HTR-8/SVneo (cell line): ENCODE data around the gene HGF.
A peak's percentile ranks its signal among the peaks of the same experiment; 100 is the strongest.

Experiments
- DNase-seq: peaks from one replicate; pipeline ENCODE4 v3.0.0; 2011; ENCODE audit warnings: low spot score, mixed read lengths; ENCODE audit not compliant: insufficient read length
- FAIRE-seq: peaks from 2 replicates; lab custom pipeline; 2011; peaks lifted over from hg19 to GRCh38; lab: Jason Lieb, UNC

The HGF gene

DNA sequence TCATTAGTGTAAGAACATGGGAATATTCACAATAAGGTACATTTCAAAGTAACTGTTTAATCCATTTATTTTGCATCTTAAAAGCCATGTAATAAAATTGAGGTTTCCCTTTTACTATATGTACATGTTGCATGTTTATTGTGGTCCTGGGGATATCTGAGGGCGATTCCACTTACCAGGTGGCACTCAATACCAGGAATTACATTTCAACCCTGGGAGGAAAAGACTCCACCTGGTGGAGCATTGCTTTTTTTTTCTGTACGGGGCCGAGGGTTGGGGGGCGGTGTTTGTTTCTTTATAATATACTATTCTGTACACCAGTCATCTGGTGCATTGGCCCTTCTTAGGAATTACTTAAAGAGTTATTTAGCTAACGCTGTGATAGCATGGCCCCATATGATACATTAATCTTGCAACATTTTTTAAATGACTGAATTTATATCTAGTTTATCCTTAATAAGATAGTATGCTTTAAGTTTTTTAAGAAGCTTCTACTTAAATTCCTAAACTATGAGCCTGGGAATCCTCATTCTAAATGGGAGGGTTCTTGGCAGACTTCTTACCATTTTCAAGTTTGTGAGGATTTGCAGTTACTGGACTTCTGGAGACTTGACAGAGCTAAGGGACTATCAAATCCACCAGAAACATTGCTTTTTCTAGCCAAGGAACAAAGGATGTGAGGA, 7.2 kb upstream of the HGF start:
- no peak for FAIRE-seq
- DNase-seq, result no peak

DNA sequence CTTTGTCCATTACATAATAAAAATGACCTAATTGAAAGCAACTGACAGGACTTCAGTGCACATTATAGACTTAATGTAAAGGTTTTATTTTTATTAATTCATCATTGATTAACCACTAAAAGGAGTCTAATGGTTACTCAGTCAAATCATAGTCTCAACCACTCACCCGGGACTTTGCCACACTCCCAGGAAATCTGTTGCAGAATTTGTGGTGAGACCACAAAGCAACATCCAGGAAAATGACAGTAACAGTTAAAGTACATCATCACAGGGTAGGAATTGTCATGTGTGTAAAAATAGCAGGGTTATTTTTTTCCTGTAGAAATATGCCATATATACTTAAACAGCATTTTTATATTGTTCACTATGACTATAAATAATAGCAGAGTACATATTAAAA, 6.3 kb upstream of the HGF start:
- DNase-seq, result no peak

DNA sequence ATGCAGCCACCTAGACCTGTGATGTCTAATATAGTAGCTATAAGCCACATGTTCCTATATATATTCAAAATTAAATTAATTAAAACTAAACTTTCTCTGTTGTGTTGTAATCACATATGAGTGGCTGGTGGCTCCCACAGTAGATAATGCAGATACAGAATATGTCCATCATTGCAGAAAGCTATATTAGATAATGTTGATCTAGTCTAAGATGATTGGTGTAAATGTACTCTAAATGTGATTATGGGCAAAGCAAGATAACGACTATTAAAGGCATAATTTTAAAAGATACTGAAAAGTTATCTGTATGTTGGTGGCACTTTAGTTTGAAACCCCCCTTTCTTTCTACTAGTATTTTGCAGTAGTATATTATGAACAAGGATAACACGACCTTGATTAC, 5.7 kb upstream of the HGF start:
- FAIRE-seq (no peak), DNase-seq (no peak)

More for the DNA sequence above, 6.3 kb upstream of the HGF start:
- FAIRE-seq, result no peak

DNA sequence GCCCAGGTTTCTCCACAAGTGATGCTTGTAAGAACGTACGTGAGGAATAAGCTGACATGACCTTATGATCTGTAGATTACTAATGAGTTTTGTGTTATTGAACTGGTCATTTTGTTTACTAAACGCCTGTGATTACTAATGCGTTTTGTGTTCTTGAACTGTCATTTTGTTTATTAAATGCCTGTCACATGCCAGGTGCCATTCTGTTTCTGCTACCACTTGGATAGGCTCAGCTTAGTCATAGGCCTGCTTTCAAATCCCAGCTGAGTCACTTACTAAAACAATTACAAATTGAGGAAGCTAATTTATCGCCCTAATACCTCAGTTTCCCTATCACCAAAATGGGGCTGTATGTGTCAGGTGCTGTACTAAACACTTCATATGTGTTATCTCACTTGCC, 4.7 kb upstream of the HGF start:
- DNase-seq (no peak), FAIRE-seq (no peak)

DNA sequence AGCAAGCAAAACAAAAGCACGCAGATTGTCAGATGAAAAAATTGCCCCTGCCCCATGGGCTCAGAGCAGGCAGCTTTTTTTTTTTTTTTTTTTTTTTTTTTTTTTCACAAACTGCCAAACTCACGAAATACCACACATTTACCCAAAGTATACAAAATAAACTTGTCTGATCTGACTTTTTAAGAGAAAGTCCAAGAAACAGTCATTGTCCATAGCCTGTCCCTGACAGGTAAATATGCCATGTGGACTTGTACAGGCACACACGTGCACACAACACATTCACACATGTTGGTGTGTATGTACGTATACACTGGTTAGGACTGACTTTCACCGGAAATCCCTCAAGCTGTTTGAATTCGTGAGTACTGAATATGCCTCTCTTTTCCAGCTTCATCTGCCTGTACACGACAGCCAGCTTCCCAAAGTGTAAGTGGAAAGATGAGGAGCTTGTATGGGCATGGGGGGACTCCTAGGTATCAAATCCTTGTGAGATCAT, 929 bp upstream of the HGF start:
- DNase-seq, result no peak
- no peak for FAIRE-seq

DNA sequence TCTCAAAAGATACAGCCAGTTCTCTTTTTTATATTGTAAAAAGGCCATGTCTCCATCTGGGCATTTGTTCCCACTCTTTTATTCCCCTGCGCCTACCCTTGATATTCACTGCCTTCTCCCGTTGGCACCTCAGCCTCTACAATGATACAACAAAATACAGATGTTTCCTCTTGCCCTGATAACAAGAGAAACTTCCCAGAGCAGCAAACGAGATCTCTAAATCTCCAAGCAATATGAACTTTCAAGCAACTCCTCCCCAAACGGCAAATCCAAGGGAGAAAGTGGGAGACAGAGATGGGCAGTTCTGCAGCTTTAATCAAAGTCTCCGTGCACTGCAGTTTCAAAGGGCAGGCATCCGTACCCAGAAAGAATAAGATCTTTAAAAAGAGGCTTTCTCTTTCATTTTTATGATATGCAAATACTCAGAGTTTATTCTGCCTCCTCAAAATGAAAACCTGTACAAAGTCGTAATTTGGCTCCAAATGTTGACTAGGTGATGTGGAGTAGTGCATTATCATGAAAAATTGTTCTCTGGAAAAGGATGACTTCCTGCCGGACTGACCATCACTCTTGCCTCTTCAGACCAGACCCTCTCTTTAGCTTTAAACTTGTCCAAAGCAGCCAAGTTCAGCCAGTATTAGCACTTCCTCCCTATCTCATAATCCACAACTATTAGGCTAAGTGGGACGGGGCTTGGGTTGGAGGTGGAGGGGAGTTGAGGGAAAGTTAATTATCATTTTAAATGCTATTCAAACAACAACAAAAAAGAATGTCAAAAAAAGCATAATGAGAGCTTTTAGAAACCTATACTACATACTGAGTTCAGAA, 682 bp downstream of the HGF start:
- no peak for FAIRE-seq

DNA sequence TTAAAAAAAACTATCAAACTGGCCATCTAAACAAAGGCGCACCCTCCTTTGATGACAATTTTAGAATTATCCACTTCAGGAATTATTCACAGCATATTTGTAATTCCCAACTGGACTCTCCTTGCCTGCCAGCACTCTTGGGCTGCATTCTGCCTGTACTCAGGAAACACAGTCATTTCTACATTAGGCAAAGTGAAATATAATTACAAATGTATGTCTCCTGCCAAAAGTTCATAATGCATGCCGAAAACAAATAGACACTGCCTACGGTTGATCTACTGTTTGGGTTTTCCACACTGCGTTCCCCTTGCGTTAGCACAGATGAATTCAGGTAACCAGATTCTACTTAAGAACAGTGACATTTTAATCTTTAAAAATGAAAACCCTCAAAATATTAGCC, 1.9 kb downstream of the HGF start:
- DNase-seq (no peak), FAIRE-seq (no peak)

More for the DNA sequence above, 682 bp downstream of the HGF start:
- DNase-seq, result no peak

DNA sequence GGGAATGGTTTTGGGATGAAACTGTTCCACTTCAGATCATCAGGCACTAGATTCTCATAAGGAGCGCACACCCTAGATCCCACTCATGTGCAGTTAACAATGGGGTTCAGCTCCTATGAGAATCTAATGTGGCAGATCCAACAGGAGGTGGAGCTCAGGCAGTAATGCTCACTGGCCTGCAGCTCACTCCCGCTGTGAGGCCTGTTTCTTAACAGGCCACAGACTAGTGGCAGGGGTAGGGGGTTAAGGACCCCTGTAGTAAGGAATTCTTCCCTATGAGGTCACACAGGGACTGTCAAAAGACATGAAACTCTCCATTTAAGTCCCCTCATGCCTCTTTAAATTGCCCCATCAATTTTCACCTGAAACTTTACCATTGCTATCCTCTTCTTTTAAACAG, 8.0 kb downstream of the HGF start:
- FAIRE-seq, result no peak

DNA sequence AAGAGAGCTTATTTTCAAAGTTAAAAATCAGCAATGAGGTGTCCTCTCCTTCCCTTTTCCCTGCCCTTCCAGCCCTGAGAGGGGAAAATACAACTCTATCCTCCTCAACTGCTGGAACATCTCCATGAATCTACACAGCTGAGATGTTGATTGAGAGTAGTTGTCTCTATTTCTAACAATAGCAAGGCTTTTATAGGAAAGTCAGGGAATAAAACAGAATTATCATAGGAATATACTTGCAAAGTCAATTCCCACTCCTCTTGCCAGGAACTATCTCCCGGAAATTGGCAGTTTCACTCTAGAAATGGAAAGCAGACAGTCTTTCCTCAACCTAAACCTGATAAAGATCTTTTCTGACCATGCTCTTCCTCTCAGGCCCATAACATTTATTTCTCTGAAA, 8.8 kb downstream of the HGF start:
- no peak for FAIRE-seq
- no peak for DNase-seq

More for the DNA sequence above, 8.0 kb downstream of the HGF start:
- no peak for DNase-seq

DNA sequence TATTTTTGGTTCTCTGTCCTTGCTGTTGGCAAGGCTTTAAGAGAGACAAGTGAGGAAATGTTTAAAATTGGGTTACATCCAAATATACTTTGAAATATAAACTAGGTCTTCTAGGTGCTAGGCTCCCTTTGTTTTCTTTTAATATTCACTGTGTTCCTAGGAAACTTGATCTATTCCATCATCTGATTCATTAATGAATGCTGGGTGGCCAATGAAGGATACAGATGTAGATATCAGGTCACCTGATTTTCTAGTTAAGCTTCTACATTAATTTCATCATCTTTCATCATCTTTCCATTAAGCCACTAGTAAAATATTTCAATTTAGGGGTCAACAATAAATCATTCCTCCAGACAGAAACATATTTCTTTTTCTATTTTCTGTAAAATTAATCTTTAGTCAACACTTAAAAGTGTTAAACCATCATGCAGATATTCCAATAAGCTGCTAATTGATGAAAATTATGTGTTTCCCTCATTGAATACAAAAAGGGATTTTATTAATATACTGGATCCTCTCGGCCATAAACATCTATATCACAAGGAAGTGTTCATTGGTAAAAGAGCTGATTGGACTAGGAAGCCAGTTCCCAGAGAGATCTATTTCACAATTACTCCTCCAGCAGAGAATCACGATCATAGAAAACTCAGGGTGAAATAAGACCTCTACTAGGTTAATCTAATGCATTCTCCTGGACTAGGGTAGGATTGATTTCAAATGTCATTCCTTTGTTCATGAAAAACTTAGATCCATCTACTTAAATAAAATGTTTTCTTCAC, 14.7 kb downstream of the HGF start:
- DNase-seq (no peak), FAIRE-seq (no peak)

DNA sequence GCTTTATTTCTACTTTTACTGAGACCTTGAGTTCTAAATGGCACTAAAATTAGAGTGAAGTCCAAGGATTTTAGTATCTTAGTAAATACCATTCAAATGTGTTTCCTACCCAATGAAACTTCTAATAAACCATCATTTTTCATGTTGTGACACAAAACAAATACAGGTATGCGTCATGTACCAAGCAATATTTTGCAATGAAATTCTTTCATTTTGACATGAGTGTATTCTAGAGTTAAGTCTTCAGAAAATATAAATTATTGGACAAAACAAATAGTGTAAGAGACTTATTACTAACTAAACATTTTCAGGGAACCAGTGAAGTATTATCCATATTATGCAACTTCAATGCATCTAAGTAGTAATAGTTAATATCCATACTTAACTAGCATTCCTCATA, 16.5 kb downstream of the HGF start:
- DNase-seq (no peak), FAIRE-seq (no peak)

DNA sequence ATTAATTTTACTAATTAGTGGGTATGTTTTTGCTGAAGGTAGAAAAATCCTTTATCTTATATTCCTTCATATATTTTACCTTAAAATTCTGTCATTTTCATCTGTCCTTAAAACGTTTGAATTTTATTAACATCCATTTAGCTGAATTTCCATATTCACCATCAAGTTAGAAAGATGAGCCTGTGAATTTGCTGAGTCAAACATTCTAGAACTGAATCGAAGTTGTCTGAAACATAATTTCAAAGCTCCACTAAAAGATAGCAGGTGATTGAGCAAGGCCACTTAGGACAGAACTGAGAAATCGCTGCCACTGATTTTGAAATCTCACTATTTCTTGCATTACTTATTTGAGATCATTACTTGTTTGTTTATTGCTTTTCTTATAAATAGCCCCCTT, 17.5 kb downstream of the HGF start:
- FAIRE-seq, result no peak

DNA sequence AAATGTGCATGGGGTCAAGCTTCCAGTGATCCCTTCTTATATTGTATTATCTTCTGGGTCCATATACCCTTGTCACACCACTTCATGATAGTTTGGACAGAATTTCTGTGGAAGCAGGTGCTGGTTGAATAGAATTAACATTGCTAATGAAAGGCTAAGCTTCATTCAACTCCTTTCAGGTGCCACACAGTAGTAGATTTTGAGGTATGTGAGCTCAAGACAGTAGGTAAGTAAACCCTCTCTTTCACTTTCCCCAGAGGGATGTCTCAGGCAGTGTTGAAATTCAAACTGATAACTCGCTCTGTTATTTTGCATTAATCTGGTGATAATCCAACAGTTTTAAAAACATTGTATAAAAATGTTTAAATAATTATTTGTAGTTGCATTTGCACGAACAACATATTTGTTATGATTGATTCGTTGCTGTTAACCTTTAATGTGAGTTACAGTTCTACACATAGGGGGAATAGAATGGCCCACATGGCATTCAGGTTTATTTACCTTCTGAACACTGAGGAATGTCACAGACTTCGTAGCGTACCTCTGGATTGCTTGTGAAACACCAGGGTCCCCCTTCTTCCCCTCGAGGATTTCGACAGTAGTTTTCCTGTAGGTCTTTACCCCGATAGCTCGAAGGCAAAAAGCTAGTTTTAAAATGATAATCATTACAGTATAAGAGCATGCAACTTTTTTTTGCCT, 18.1 kb downstream of the HGF start:
- DNase-seq (no peak), FAIRE-seq (no peak)

More for the DNA sequence above, 17.5 kb downstream of the HGF start:
- DNase-seq, result no peak

DNA sequence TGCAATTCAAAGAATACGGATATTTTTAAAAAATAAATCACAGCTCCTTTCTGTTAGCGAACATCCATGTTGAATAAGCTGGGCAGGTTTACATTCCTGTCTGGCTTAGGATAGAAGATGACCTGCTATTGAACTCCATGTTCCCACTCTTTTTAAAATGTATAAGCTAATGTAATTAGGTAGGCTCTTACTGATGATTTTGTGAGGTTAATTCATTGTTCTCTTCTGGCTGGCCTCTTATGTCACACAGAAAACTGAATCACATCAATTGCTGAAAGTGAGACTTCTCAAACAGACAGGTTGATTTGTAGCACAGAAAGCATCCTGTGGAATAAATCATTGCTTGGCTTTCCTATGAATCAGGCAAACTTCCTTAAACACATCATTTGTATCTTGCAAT, 24.2 kb downstream of the HGF start:
- FAIRE-seq (no peak), DNase-seq (no peak)

DNA sequence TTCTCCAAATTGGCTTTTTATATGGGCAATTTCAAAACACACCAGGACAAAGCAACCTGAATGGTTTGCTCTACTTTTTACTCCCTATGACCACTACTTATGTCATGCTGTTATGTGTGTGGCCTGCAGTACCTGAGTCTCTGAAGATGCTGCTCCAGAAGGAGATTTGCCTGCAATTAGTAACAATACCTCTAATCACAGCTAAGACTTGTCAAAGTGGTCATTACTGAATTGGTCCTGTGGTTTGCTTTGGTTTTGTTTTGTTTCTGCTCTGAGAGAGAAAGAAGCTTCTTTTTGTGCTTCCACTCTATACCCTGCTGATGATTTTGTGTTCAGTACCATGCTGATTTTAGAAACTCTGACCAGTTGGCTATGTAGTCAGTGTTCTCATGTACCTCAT, 25.5 kb downstream of the HGF start:
- no peak for FAIRE-seq
- DNase-seq, result no peak

DNA sequence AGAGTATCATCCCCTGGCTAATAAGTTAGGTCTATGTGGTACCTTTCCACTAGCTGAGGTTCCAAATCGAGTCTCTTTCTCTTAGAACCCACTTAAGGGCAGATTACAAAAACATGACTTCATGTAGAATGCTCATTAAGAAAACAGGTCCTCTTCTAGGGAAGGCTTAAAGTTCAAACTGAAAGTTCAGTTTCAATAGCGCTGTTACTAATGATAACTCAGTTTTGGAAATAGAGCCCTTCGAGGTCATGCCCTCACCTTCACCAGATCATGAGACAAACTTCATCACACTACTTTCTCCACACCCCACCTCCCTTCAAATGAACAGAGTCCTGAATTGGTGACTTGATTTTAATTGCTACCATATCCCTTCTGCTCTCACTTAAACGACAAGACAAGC, 26.2 kb downstream of the HGF start:
- no peak for FAIRE-seq
- DNase-seq, result no peak

DNA sequence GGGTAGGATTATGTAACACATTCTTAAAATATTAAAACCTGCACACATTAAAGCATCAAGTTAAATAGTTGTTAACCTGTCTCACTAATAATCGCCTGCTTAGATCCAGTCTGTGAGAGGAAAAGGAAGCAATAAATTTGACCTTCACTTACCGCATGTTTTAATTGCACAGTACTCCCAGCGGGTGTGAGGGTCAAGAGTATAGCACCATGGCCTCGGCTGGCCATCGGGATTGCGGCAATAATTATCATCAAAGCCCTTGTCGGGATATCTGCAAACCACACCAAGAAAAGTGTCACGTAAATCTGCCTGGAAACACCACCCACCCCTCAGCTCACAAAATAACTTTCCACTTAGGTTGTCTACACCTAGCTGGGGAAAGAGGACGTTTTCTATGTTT, 26.6 kb downstream of the HGF start:
- FAIRE-seq (no peak), DNase-seq (no peak)

DNA sequence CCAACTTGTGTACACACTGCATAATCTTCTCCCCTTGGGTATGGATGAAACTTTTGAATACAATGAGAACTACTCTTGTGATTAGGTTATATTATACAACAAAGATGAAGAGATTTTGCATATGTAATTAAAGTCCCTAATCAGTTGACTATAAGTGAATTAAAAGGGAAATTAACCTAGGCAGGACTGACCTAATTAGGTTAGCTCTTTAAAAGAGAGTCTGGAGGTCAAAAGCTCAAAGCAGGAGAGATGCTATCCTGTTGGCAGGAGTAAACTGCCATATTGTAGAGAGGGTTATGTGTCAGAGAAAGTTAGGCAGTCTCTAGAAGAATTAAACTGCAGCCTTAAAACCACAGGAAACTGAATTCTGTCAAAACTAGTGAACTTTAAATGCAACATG, 29.4 kb downstream of the HGF start:
- DNase-seq, result no peak
- no peak for FAIRE-seq

DNA sequence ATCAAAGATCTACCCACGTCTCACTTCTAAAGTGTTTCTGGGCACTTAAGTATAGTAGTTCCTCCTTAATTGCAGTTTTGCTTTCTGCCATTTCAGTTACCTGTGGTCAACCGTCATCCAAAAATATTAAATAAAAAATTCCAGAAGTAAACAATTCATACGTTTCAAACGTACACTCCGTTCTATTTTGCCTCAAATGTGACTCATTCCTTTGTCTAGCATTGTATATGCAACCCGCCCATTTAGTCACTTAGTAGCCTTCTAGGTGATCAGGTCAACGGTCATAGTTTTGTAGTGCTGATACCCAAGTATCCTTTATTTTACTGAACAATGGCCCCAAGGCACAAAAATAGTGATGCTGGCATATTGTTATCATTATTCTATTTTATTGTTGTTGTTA, 33.8 kb downstream of the HGF start:
- DNase-seq, result no peak
- FAIRE-seq, result no peak

DNA sequence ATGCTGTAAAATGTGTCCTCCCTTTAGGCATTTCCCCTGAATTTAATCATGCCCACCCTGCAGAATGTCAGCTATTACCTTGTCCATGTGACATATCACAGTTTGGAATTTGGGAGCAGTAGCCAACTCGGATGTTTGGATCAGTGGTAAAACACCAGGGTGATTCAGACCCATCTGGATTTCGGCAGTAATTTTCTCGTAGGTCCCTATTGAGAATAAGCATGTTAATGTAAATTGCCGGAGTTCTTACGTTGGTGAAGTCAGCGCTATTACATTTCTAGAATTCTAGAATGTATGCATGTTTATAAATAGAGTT, 44.1 kb downstream of the HGF start:
- FAIRE-seq, result no peak

More for the DNA sequence above, 44.1 kb downstream of the HGF start:
- peak; percentile 34 for DNase-seq
